ENCODE measurements around the gene DENND6B. TPM values are rescaled to one million over a fixed set of nuclear protein-coding genes. Genes with fewer than 3 reads are reported as not detected.

The DENND6B gene
- total and polyA plus RNA-seq, 4 donors, result 0.86 to 1.2 (median 1.1) TPM

GRCh38 chr22:50267591-50268390 lies 59.0 kb downstream of the DENND6B start:
- H3K4me3 ChIP-seq (ENCODE audit: low read depth in 1 of 3, low read length in 3 of 3), result peak overlapping the region in 2 of 3 donors; percentile 6 to 36
- H3K27me3 ChIP-seq (ENCODE audit: control insufficient read depth in 4 of 4, insufficient read depth in 4 of 4, low read length in 3 of 4), result no peaks in the 10 kb centered on the region
- WGBS, result 7% methylated on average over 75 of the region's 75 CpGs
- H3K36me3 ChIP-seq (ENCODE audit: control insufficient read depth in 4 of 4, insufficient read depth in 3 of 4, low read depth in 1 of 4, low read length in 3 of 4), result no peaks in the 10 kb centered on the region
- TF ChIP-seq HNF4G (IDR thresholded peaks at IDR 0.05), result no peak
- peak; percentile 10 for TF ChIP-seq CTCF (IDR thresholded peaks at IDR 0.05; ENCODE audit: low read depth, low read length, missing input control)
- H3K27ac ChIP-seq (ENCODE audit: low read depth in 1 of 2, low read length in 2 of 2), result no peak overlapping the region
- H3K9ac ChIP-seq (ENCODE audit: low read depth in 1 of 2, low read length in 2 of 2), result no peak overlapping the region
- no peaks in the 10 kb centered on the region for H3K9me3 ChIP-seq (ENCODE audit: control insufficient read depth in 4 of 4, low read length in 3 of 4)
- DNase-seq (ENCODE audit: low spot score), result peak; percentile 53
- H3K4me1 ChIP-seq (ENCODE audit: control insufficient read depth in 4 of 4, insufficient read depth in 4 of 4, low read length in 3 of 4), result peaks cover 30 to 46% (median 33%) of the 10 kb centered on the region in 4 donors

GRCh38 chr22:50266994-50267393 lies 59.8 kb downstream of the DENND6B start:
- Histone ChIP-seq H3K36me3 (ENCODE audit: control insufficient read depth in 4 of 4, insufficient read depth in 3 of 4, low read depth in 1 of 4, low read length in 3 of 4) (no peaks in the 10 kb centered on the region), H3K27ac (ENCODE audit: low read depth in 1 of 2, low read length in 2 of 2) (no peak overlapping the region), H3K4me1 (ENCODE audit: control insufficient read depth in 4 of 4, insufficient read depth in 4 of 4, low read length in 3 of 4) (peaks cover 30 to 47% (median 36%) of the 10 kb centered on the region in 4 donors), H3K27me3 (ENCODE audit: control insufficient read depth in 4 of 4, insufficient read depth in 4 of 4, low read length in 3 of 4) (no peaks in the 10 kb centered on the region), H3K9me3 (ENCODE audit: control insufficient read depth in 4 of 4, low read length in 3 of 4) (no peaks in the 10 kb centered on the region), H3K4me3 (ENCODE audit: low read depth in 1 of 3, low read length in 3 of 3) (peak overlapping the region in 1 of 3 donors; percentile 36), H3K9ac (ENCODE audit: low read depth in 1 of 2, low read length in 2 of 2) (no peak overlapping the region)
- no peak for DNase-seq (ENCODE audit: low spot score)
- TF ChIP-seq ZBTB33 (IDR thresholded peaks at IDR 0.05) (no peak), RAD21 (IDR thresholded peaks at IDR 0.05) (no peak), REST (IDR thresholded peaks at IDR 0.05) (no peak), GABPA (IDR thresholded peaks at IDR 0.05 in 1 of 2, conservative IDR thresholded peaks at IDR 0.05 in 1 of 2) (no peak), MAX (IDR thresholded peaks at IDR 0.05) (no peak), CTCF (IDR thresholded peaks at IDR 0.05; ENCODE audit: low read depth, low read length, missing input control) (no peak), NR2F2 (IDR thresholded peaks at IDR 0.05) (no peak), ATF3 (IDR thresholded peaks at IDR 0.05) (no peak), TAF1 (conservative IDR thresholded peaks at IDR 0.05) (no peak), FOXA2 (IDR thresholded peaks at IDR 0.05) (no peak)
- 55% methylated on average over 37 of the region's 37 CpGs for WGBS

Measured in liver (tissue), 9 donors.